Measurements from ENCODE around the gene B3GNT2. TPM values are rescaled to one million over a fixed set of nuclear protein-coding genes. Genes with fewer than 3 reads are reported as not detected.

Gene B3GNT2
- total and polyA plus RNA-seq, 7 experiments from 2014 or later, result 16.3 to 37.0 (median 20.3) TPM

- no peaks in the 10 kb centered on the region for H3K27me3 ChIP-seq (ENCODE audit: control insufficient read depth in 2 of 2, insufficient read depth in 2 of 2, low read length in 2 of 2)
- H3K27me3 Mint-ChIP-seq, result peaks cover 0 to 7% (median 0%) of the 10 kb centered on the region in 5 donors
- DNase-seq (no peak), ATAC-seq (no peak)
- no peaks in the 10 kb centered on the region for H3K36me3 ChIP-seq (ENCODE audit: control insufficient read depth in 2 of 3, insufficient read depth in 3 of 3, low read length in 3 of 3)
- ChIA-PET CTCF (no interaction called here), POLR2A (no interaction called here)
- no peak overlapping the region for H3K4me3 ChIP-seq (ENCODE audit: low read length)
- H3K4me3 Mint-ChIP-seq, result no peak overlapping the region
- H3K36me3 Mint-ChIP-seq, result peaks cover 0 to 1% (median 0%) of the 10 kb centered on the region in 5 donors
- H3K27ac ChIP-seq (ENCODE audit: low read depth, low read length), result no peak overlapping the region
- intact Hi-C loops (cut with micrococcal nuclease), result no loop called here
- no peaks in the 10 kb centered on the region for H3K9me3 ChIP-seq (ENCODE audit: control insufficient read depth in 2 of 3, low read length in 3 of 3)
- H3K4me1 ChIP-seq (ENCODE audit: control insufficient read depth in 2 of 2, insufficient read depth in 2 of 2, low read length in 2 of 2), result no peaks in the 10 kb centered on the region
- H3K9me3 Mint-ChIP-seq, result peaks cover 0 to 2% (median 0%) of the 10 kb centered on the region in 11 donors
- H3K4me1 Mint-ChIP-seq, result peaks cover 0 to 15% (median 12%) of the 10 kb centered on the region in 7 donors
- no peak overlapping the region for H3K27ac Mint-ChIP-seq
Measured at GRCh38 chr2:62184512-62185230, 11.2 kb upstream of the B3GNT2 start.

GRCh38 chr2:62185475-62186155 is 10.3 kb upstream of the B3GNT2 start:
- intact Hi-C loops (cut with micrococcal nuclease), result no loop called here
- ATAC-seq, result no peak
- H3K27ac Mint-ChIP-seq, result no peak overlapping the region
- peaks cover 0 to 2% (median 0%) of the 10 kb centered on the region in 11 donors for H3K9me3 Mint-ChIP-seq
- H3K4me3 Mint-ChIP-seq, result no peak overlapping the region
- no peaks in the 10 kb centered on the region for H3K36me3 ChIP-seq (ENCODE audit: control insufficient read depth in 2 of 3, insufficient read depth in 3 of 3, low read length in 3 of 3)
- CTCF ChIA-PET, result no interaction called here
- no peak overlapping the region for H3K4me3 ChIP-seq (ENCODE audit: low read length)
- POLR2A ChIA-PET, result no interaction called here
- H3K27me3 ChIP-seq (ENCODE audit: control insufficient read depth in 2 of 2, insufficient read depth in 2 of 2, low read length in 2 of 2), result no peaks in the 10 kb centered on the region
- peaks cover 0 to 13% (median 0%) of the 10 kb centered on the region in 5 donors for H3K27me3 Mint-ChIP-seq
- H3K27ac ChIP-seq (ENCODE audit: low read depth, low read length), result no peak overlapping the region
- no peaks in the 10 kb centered on the region for H3K36me3 Mint-ChIP-seq
- H3K4me1 Mint-ChIP-seq, result peaks cover 0 to 15% (median 12%) of the 10 kb centered on the region in 7 donors
- no peak for DNase-seq
- no peaks in the 10 kb centered on the region for H3K4me1 ChIP-seq (ENCODE audit: control insufficient read depth in 2 of 2, insufficient read depth in 2 of 2, low read length in 2 of 2)
- H3K9me3 ChIP-seq (ENCODE audit: control insufficient read depth in 2 of 3, low read length in 3 of 3), result no peaks in the 10 kb centered on the region

- DNase-seq (no peak), ATAC-seq (no peak)
- Histone ChIP-seq H3K27me3 (ENCODE audit: control insufficient read depth in 2 of 2, insufficient read depth in 2 of 2, low read length in 2 of 2) (no peaks in the 10 kb centered on the region), H3K9me3 (ENCODE audit: control insufficient read depth in 2 of 3, low read length in 3 of 3) (no peaks in the 10 kb centered on the region), H3K27ac (ENCODE audit: low read depth, low read length) (no peak overlapping the region), H3K4me3 (ENCODE audit: low read length) (no peak overlapping the region), H3K4me1 (ENCODE audit: control insufficient read depth in 2 of 2, insufficient read depth in 2 of 2, low read length in 2 of 2) (no peaks in the 10 kb centered on the region), H3K36me3 (ENCODE audit: control insufficient read depth in 2 of 3, insufficient read depth in 3 of 3, low read length in 3 of 3) (no peaks in the 10 kb centered on the region)
- Mint-ChIP-seq H3K4me1 (peaks cover 0 to 10% (median 6%) of the 10 kb centered on the region in 7 donors), H3K27ac (no peak overlapping the region), H3K9me3 (peaks cover 0 to 2% (median 0%) of the 10 kb centered on the region in 11 donors), H3K4me3 (no peak overlapping the region), H3K36me3 (no peaks in the 10 kb centered on the region), H3K27me3 (peaks cover 0 to 17% (median 0%) of the 10 kb centered on the region in 5 donors)
- ChIA-PET POLR2A (no interaction called here), CTCF (interaction anchor here (0.6 kb wide), 1 partner anchor 28 kb away, joined by 3 read pairs; no protein-coding TSS in a partner anchor)
- intact Hi-C loops (cut with micrococcal nuclease), result no loop called here
Measured at GRCh38 chr2:62186156-62186905, 9.6 kb upstream of the B3GNT2 start.

GRCh38 chr2:62187246-62187645 is 8.7 kb upstream of the B3GNT2 start:
- no peaks in the 10 kb centered on the region for H3K27me3 ChIP-seq (ENCODE audit: control insufficient read depth in 2 of 2, insufficient read depth in 2 of 2, low read length in 2 of 2)
- H3K9me3 ChIP-seq (ENCODE audit: control insufficient read depth in 2 of 3, low read length in 3 of 3), result no peaks in the 10 kb centered on the region
- no peak for ATAC-seq
- Mint-ChIP-seq H3K9me3 (peaks cover 0 to 2% (median 0%) of the 10 kb centered on the region in 11 donors), H3K4me3 (no peak overlapping the region), H3K27me3 (peaks cover 0 to 15% (median 0%) of the 10 kb centered on the region in 5 donors), H3K36me3 (no peaks in the 10 kb centered on the region), H3K27ac (no peak overlapping the region), H3K4me1 (peaks cover 0 to 2% (median under 1%) of the 10 kb centered on the region in 7 donors)
- no peak for DNase-seq
- CTCF ChIA-PET, result no interaction called here
- no peaks in the 10 kb centered on the region for H3K36me3 ChIP-seq (ENCODE audit: control insufficient read depth in 2 of 3, insufficient read depth in 3 of 3, low read length in 3 of 3)
- H3K27ac ChIP-seq (ENCODE audit: low read depth, low read length), result no peak overlapping the region
- intact Hi-C loops (cut with micrococcal nuclease), result no loop called here
- H3K4me1 ChIP-seq (ENCODE audit: control insufficient read depth in 2 of 2, insufficient read depth in 2 of 2, low read length in 2 of 2), result no peaks in the 10 kb centered on the region
- POLR2A ChIA-PET, result no interaction called here
- H3K4me3 ChIP-seq (ENCODE audit: low read length), result no peak overlapping the region

GRCh38 chr2:62188416-62188815 is 7.5 kb upstream of the B3GNT2 start:
- Histone ChIP-seq H3K9me3 (ENCODE audit: control insufficient read depth in 2 of 3, low read length in 3 of 3) (no peaks in the 10 kb centered on the region), H3K27me3 (ENCODE audit: control insufficient read depth in 2 of 2, insufficient read depth in 2 of 2, low read length in 2 of 2) (no peaks in the 10 kb centered on the region), H3K36me3 (ENCODE audit: control insufficient read depth in 2 of 3, insufficient read depth in 3 of 3, low read length in 3 of 3) (no peaks in the 10 kb centered on the region), H3K27ac (ENCODE audit: low read depth, low read length) (no peak overlapping the region), H3K4me3 (ENCODE audit: low read length) (no peak overlapping the region), H3K4me1 (ENCODE audit: control insufficient read depth in 2 of 2, insufficient read depth in 2 of 2, low read length in 2 of 2) (no peaks in the 10 kb centered on the region)
- H3K4me3 Mint-ChIP-seq, result no peak overlapping the region
- peaks cover 0 to 2% (median 0%) of the 10 kb centered on the region in 11 donors for H3K9me3 Mint-ChIP-seq
- ATAC-seq, result no peak
- ChIA-PET POLR2A (no interaction called here), CTCF (no interaction called here)
- H3K4me1 Mint-ChIP-seq, result peaks cover 0 to 12% (median 0%) of the 10 kb centered on the region in 7 donors
- H3K27me3 Mint-ChIP-seq, result peaks cover 0 to 17% (median 0%) of the 10 kb centered on the region in 5 donors
- intact Hi-C loops (cut with micrococcal nuclease), result no loop called here
- no peak for DNase-seq
- no peak overlapping the region for H3K27ac Mint-ChIP-seq
- H3K36me3 Mint-ChIP-seq, result no peaks in the 10 kb centered on the region

GRCh38 chr2:62189196-62189595 is 6.7 kb upstream of the B3GNT2 start:
- H3K9me3 Mint-ChIP-seq, result peaks cover 0 to 2% (median 0%) of the 10 kb centered on the region in 11 donors
- H3K4me3 Mint-ChIP-seq, result no peak overlapping the region
- peaks cover 0 to 15% (median 0%) of the 10 kb centered on the region in 7 donors for H3K4me1 Mint-ChIP-seq
- H3K27ac Mint-ChIP-seq, result no peak overlapping the region
- H3K36me3 Mint-ChIP-seq, result no peaks in the 10 kb centered on the region
- intact Hi-C loops (cut with micrococcal nuclease), result no loop called here
- no peaks in the 10 kb centered on the region for H3K9me3 ChIP-seq (ENCODE audit: control insufficient read depth in 2 of 3, low read length in 3 of 3)
- H3K27me3 Mint-ChIP-seq, result peaks cover 0 to 17% (median 0%) of the 10 kb centered on the region in 5 donors
- POLR2A ChIA-PET, result no interaction called here
- H3K36me3 ChIP-seq (ENCODE audit: control insufficient read depth in 2 of 3, insufficient read depth in 3 of 3, low read length in 3 of 3), result no peaks in the 10 kb centered on the region
- CTCF ChIA-PET, result interaction anchor here (0.6 to 0.7 kb wide), 2 partner anchors 10 to 145 kb away, joined by 3 to 4 read pairs; no protein-coding TSS in a partner anchor
- ATAC-seq, result no peak
- DNase-seq, result no peak
- H3K4me3 ChIP-seq (ENCODE audit: low read length), result no peak overlapping the region
- H3K4me1 ChIP-seq (ENCODE audit: control insufficient read depth in 2 of 2, insufficient read depth in 2 of 2, low read length in 2 of 2), result no peaks in the 10 kb centered on the region
- no peak overlapping the region for H3K27ac ChIP-seq (ENCODE audit: low read depth, low read length)
- no peaks in the 10 kb centered on the region for H3K27me3 ChIP-seq (ENCODE audit: control insufficient read depth in 2 of 2, insufficient read depth in 2 of 2, low read length in 2 of 2)
